Keratinocyte (primary cell): ENCODE measurements around the gene TRIM69. TPM values are rescaled to one million over a fixed set of nuclear protein-coding genes. Genes with fewer than 3 reads are reported as not detected.

Experiments used
- DNase-seq: peaks from one replicate; pipeline ENCODE4 v3.0.0-alpha.2; 2011; ENCODE audit warnings: low read depth, missing footprints, low spot score
- FAIRE-seq: peaks from 2 replicates; lab custom pipeline; 2011; peaks lifted over from hg19 to GRCh38; lab: Jason Lieb, UNC
- H2AFZ ChIP-seq: 2 replicates; pipeline ENCODE4 v1.6.0; 2012; ENCODE audit warnings: low read length, control low read depth, inconsistent platforms; ENCODE audit not compliant: control insufficient read depth
- H3K27ac ChIP-seq: 2 replicates; pipeline ENCODE4 v1.5.1; 2011; ENCODE audit warnings: low read length; ENCODE audit not compliant: control insufficient read depth, insufficient read depth
- H3K27me3 ChIP-seq: 3 replicates; pipeline ENCODE4 v1.6.0; 2011; ENCODE audit warnings: low read length; ENCODE audit not compliant: control insufficient read depth, insufficient read depth; ENCODE audit errors: extremely low read depth
- H3K36me3 ChIP-seq, 2 experiments: 2 replicates in 1 of 2; 3 replicates in 1 of 2; pipeline ENCODE4 v1.5.1; 2011; ENCODE audit warnings: low read length in 2 of 2, mild to moderate bottlenecking in 1 of 2; ENCODE audit not compliant: control insufficient read depth in 2 of 2, insufficient read depth in 2 of 2; ENCODE audit errors: extremely low read depth in 1 of 2
- H3K4me1 ChIP-seq: 3 replicates; pipeline ENCODE4 v1.5.1; 2011; ENCODE audit warnings: low read length; ENCODE audit not compliant: control insufficient read depth, insufficient read depth; ENCODE audit errors: extremely low read depth
- H3K4me2 ChIP-seq: 3 replicates; pipeline ENCODE4 v1.6.0; 2011; ENCODE audit warnings: low read depth, low read length; ENCODE audit not compliant: control insufficient read depth, insufficient read depth; ENCODE audit errors: extremely low read depth
- H3K4me3 ChIP-seq, 3 experiments: fragments of 200-600 bp in 1 of 3; sonication (generic) in 1 of 3; 2 replicates in 2 of 3; 3 replicates in 1 of 3; pipeline ENCODE4 v1.5.1; 2011 to 2016; ENCODE audit warnings: low read length in 3 of 3, mild to moderate bottlenecking in 3 of 3, control low read depth in 2 of 3, inconsistent platforms in 1 of 3, low read depth in 1 of 3, mixed read lengths in 1 of 3, mixed run types in 1 of 3, moderate library complexity in 1 of 3; ENCODE audit not compliant: control insufficient read depth in 2 of 3, insufficient read depth in 2 of 3; ENCODE audit errors: extremely low read depth in 1 of 3
- H3K79me2 ChIP-seq: 2 replicates; pipeline ENCODE4 v1.6.0; 2012; ENCODE audit warnings: low read length; ENCODE audit not compliant: control insufficient read depth, insufficient read depth
- H3K9ac ChIP-seq: 3 replicates; pipeline ENCODE4 v1.6.0; 2011; ENCODE audit warnings: low read length; ENCODE audit not compliant: control insufficient read depth, insufficient read depth; ENCODE audit errors: extremely low read depth
- H3K9me1 ChIP-seq: 3 replicates; pipeline ENCODE4 v1.6.0; 2011; ENCODE audit warnings: low read length; ENCODE audit not compliant: control insufficient read depth, insufficient read depth; ENCODE audit errors: extremely low read depth
- H3K9me3 ChIP-seq: 2 replicates; pipeline ENCODE4 v1.5.1; 2012; ENCODE audit warnings: low read depth, low read length; ENCODE audit not compliant: control insufficient read depth
- H4K20me1 ChIP-seq: 3 replicates; pipeline ENCODE4 v1.6.0; 2011; ENCODE audit warnings: low read length; ENCODE audit not compliant: control insufficient read depth, insufficient read depth; ENCODE audit errors: extremely low read depth
- CTCF ChIP-seq, 3 experiments: IDR thresholded peaks in 1 of 3; conservative IDR thresholded peaks in 1 of 3; optimal IDR thresholded peaks in 1 of 3; 2 replicates in 2 of 3; 3 replicates in 1 of 3; pipeline versions ENCODE3 to v1.5.1; 2011; ENCODE audit warnings: low read length in 3 of 3, mild to moderate bottlenecking in 3 of 3, moderate library complexity in 2 of 3, control low read depth in 1 of 3, inconsistent platforms in 1 of 3; ENCODE audit not compliant: insufficient read depth in 2 of 3; ENCODE audit errors: extremely low read depth in 1 of 3
- EZH2 ChIP-seq: IDR thresholded peaks from one replicate; pipeline ENCODE4 v1.6.1; 2012; ENCODE audit warnings: inconsistent platforms, mild to moderate bottlenecking, low read length, moderate library complexity
- dilution Hi-C: fragments of 300-500 bp; cut with MboI; formaldehyde crosslinking; loops from one replicate; pipeline ENCODE4 v1.7.0; 2020; ENCODE audit warnings: low sequenced_read_pairs; ENCODE audit not compliant: extremely low pct_ligation_motif_present
- polyA plus RNA-seq, 5 experiments: library from polyadenylated mRNA; depleted of rRNA in 3 of 5; stranded (reverse) in 3 of 5; stranded (forward) in 1 of 5; unstranded in 1 of 5; fragments of >200 nt; gene quantifications; 1 replicate in 1 of 5; 2 replicates in 3 of 5; 3 replicates in 1 of 5; pipeline versions ENCODE4 v1.2.1 to v1.2.3, GENCODE V29; 2011 to 2012; ENCODE audit warnings: missing spikeins in 2 of 5, low read depth in 1 of 5, low replicate concordance in 1 of 5

The TRIM69 gene
- polyA plus RNA-seq, 1 donor (not counting 4 experiments of a cell fraction or from before 2014, with no cell fraction given): 11.0 TPM

- Histone ChIP-seq H3K79me2 (no peaks in the 10 kb centered on the region), H3K36me3 (no peaks in the 10 kb centered on the region), H2AFZ (no peak overlapping the region), H3K4me3 (no peak overlapping the region), H3K9me1 (no peaks in the 10 kb centered on the region), H3K4me2 (no peak overlapping the region), H3K9me3 (no peaks in the 10 kb centered on the region), H3K27me3 (peaks cover 9% of the 10 kb centered on the region), H3K27ac (no peak overlapping the region), H3K9ac (no peak overlapping the region), H3K4me1 (no peaks in the 10 kb centered on the region), H4K20me1 (no peaks in the 10 kb centered on the region)
- dilution Hi-C loops: no loop called here
- no peak for FAIRE-seq
- DNase-seq: no peak
- TF ChIP-seq EZH2 (no peak), CTCF (optimal IDR thresholded peaks at IDR 0.05 in 1 of 3, IDR thresholded peaks at IDR 0.05 in 1 of 3, conservative IDR thresholded peaks at IDR 0.05 in 1 of 3; ENCODE audit: extremely low read depth in 1 of 3, insufficient read depth in 2 of 3, low read length in 3 of 3) (no peak)
Observed at GRCh38 chr15:44790215-44790614, 53.9 kb downstream of the TRIM69 start.

GRCh38 chr15:44790656-44791055 is 54.3 kb downstream of the TRIM69 start:
- Histone ChIP-seq H3K36me3 (no peaks in the 10 kb centered on the region), H3K9me3 (no peaks in the 10 kb centered on the region), H3K4me3 (no peak overlapping the region), H3K4me1 (no peaks in the 10 kb centered on the region), H3K27ac (no peak overlapping the region), H4K20me1 (no peaks in the 10 kb centered on the region), H3K4me2 (no peak overlapping the region), H3K27me3 (peaks cover 9% of the 10 kb centered on the region), H3K9me1 (no peaks in the 10 kb centered on the region), H3K9ac (no peak overlapping the region), H3K79me2 (no peaks in the 10 kb centered on the region), H2AFZ (no peak overlapping the region)
- TF ChIP-seq EZH2 (no peak), CTCF (optimal IDR thresholded peaks at IDR 0.05 in 1 of 3, IDR thresholded peaks at IDR 0.05 in 1 of 3, conservative IDR thresholded peaks at IDR 0.05 in 1 of 3; ENCODE audit: extremely low read depth in 1 of 3, insufficient read depth in 2 of 3, low read length in 3 of 3) (no peak)
- dilution Hi-C loops: no loop called here
- no peak for FAIRE-seq
- no peak for DNase-seq
